A549 (cell line): ENCODE data around the gene SEPTIN11. TPM values are rescaled to one million over a fixed set of nuclear protein-coding genes. Genes with fewer than 3 reads are reported as not detected.

Experiments used
- ATAC-seq, 2 experiments: fragments of 200-7000 bp in 1 of 2; fragments of >200 bp in 1 of 2; cut with Nextera tagmentation in 1 of 2; cut with Tn5 transposase in 1 of 2; 3 replicates each; pipeline versions ENCODE4 v1.8.0 to v1.9.1; 2018 to 2020; ENCODE audit warnings: mild to moderate bottlenecking in 1 of 2, moderate library complexity in 1 of 2
- CTCF ChIA-PET: fragments of 300-600 bp; sonication (Branson Sonifier 250); formaldehyde crosslinking; extraction: SDS; loops from one replicate; lab custom pipeline; 2021; ENCODE audit warnings: antibody characterized with exemption, inconsistent platforms; lab: Yijun Ruan, JAX
- POLR2A ChIA-PET: fragments of 350-600 bp; formaldehyde crosslinking; extraction: SDS; loops from one replicate; lab custom pipeline; 2021; ENCODE audit warnings: antibody characterized with exemption, inconsistent platforms; lab: Yijun Ruan, JAX
- DNase-seq, 2 experiments: peaks; one replicate each; pipeline versions ENCODE4 v3.0.0 to v3.0.0-alpha.2; 2011 to 2016; ENCODE audit warnings: low read depth in 1 of 2, low spot score in 1 of 2
- FAIRE-seq: peaks from 2 replicates; lab custom pipeline; 2011; peaks lifted over from hg19 to GRCh38; lab: Jason Lieb, UNC
- H3K27ac ChIP-seq, 2 experiments: fragments of >200 bp; sonication (Bioruptor Twin); formaldehyde crosslinking; 3 replicates each; pipeline ENCODE4 v1.5.1; 2016 to 2017
- H3K4me1 ChIP-seq: fragments of >200 bp; sonication (Bioruptor Twin); formaldehyde crosslinking; 3 replicates; pipeline ENCODE4 v1.6.1; 2016
- H3K4me2 ChIP-seq: fragments of >200 bp; sonication (Bioruptor Twin); formaldehyde crosslinking; 3 replicates; pipeline ENCODE4 v1.6.1; 2016
- H3K4me3 ChIP-seq: fragments of >200 bp; sonication (Bioruptor Twin); formaldehyde crosslinking; 3 replicates; pipeline ENCODE4 v1.5.1; 2016
- H3K9me3 ChIP-seq: fragments of >200 bp; sonication (Bioruptor Twin); formaldehyde crosslinking; 3 replicates; pipeline ENCODE4 v1.6.1; 2016
- BHLHE40 ChIP-seq: IDR thresholded peaks from 2 replicates; pipeline ENCODE4 v1.6.1; 2012; ENCODE audit warnings: low read depth, low read length, inconsistent platforms
- CHD2 ChIP-seq: fragments of 150-350 bp; IDR thresholded peaks from 2 replicates; pipeline ENCODE4 v1.6.1; 2014; ENCODE audit warnings: low read length; ENCODE audit not compliant: partially characterized antibody
- CHD4 ChIP-seq: fragments of 200-600 bp; sonication (generic); IDR thresholded peaks from 2 replicates; pipeline ENCODE4 v1.6.1; 2016; ENCODE audit warnings: antibody characterized with exemption, mild to moderate bottlenecking, borderline replicate concordance
- CTCF ChIP-seq: fragments of >200 bp; sonication (Bioruptor Twin); formaldehyde crosslinking; IDR thresholded peaks from 3 replicates; pipeline ENCODE4 v1.5.1; 2016
- EHF ChIP-seq: fragments of 250-450 bp; sonication (Bioruptor Pico); IDR thresholded peaks from 2 replicates; pipeline ENCODE4 v1.5.0; 2020; ENCODE audit warnings: mild to moderate bottlenecking
- FOXS1 ChIP-seq: fragments of 250-450 bp; sonication (Bioruptor Pico); IDR thresholded peaks from 2 replicates; pipeline ENCODE4 v1.5.0; 2020; ENCODE audit warnings: mild to moderate bottlenecking, moderate library complexity
- GATA3 ChIP-seq: IDR thresholded peaks from 2 replicates; pipeline ENCODE4 v1.6.1; 2012; ENCODE audit warnings: borderline replicate concordance
- HOXB13 ChIP-seq: fragments of 250-450 bp; sonication (Bioruptor Pico); IDR thresholded peaks from 2 replicates; pipeline ENCODE4 v1.5.0; 2020; ENCODE audit warnings: low read depth, mild to moderate bottlenecking, moderate library complexity
- JUN ChIP-seq, 2 experiments: fragments of >200 bp; sonication (Bioruptor Twin); formaldehyde crosslinking; IDR thresholded peaks; 2 replicates in 1 of 2; 3 replicates in 1 of 2; pipeline ENCODE4 v1.6.1; 2016 to 2017
- MYC ChIP-seq: IDR thresholded peaks from 2 replicates; pipeline ENCODE4 v1.6.1; 2012; ENCODE audit warnings: mild to moderate bottlenecking, inconsistent platforms, low read length, improper control_type of control experiment, borderline replicate concordance
- PBX3 ChIP-seq: IDR thresholded peaks from 2 replicates; pipeline ENCODE4 v1.6.1; 2012
- PHF8 ChIP-seq: fragments of 200-600 bp; sonication (generic); IDR thresholded peaks from 2 replicates; pipeline ENCODE4 v1.6.1; 2016; ENCODE audit warnings: low read depth, mild to moderate bottlenecking, antibody characterized with exemption, moderate library complexity, borderline replicate concordance
- RCOR1 ChIP-seq: fragments of 150-350 bp; IDR thresholded peaks from 2 replicates; pipeline ENCODE4 v1.6.1; 2014; ENCODE audit warnings: antibody characterized with exemption, low read length, low read depth
- RFX5 ChIP-seq: fragments of 450-650 bp; IDR thresholded peaks from 2 replicates; pipeline ENCODE4 v1.7.1; 2014; ENCODE audit warnings: antibody characterized with exemption, mild to moderate bottlenecking, moderate library complexity
- RNF2 ChIP-seq: fragments of 200-600 bp; sonication (generic); IDR thresholded peaks from 2 replicates; pipeline ENCODE4 v1.6.1; 2016; ENCODE audit warnings: low read depth, mild to moderate bottlenecking, antibody characterized with exemption, moderate library complexity, borderline replicate concordance
- SMC3 ChIP-seq: fragments of >200 bp; sonication (Bioruptor Twin); formaldehyde crosslinking; IDR thresholded peaks from 3 replicates; pipeline ENCODE4 v1.6.1; 2018; ENCODE audit warnings: inconsistent platforms
- SREBF2 ChIP-seq: fragments of 450-650 bp; IDR thresholded peaks from 2 replicates; pipeline ENCODE4 v1.6.1; 2014; ENCODE audit warnings: mild to moderate bottlenecking, moderate library complexity
- TFCP2L1 ChIP-seq: fragments of 250-450 bp; sonication (Bioruptor Pico); IDR thresholded peaks from 2 replicates; pipeline ENCODE4 v1.5.0; 2021; ENCODE audit warnings: mild to moderate bottlenecking
- ZNF302 ChIP-seq: fragments of 250-450 bp; sonication (Bioruptor Pico); IDR thresholded peaks from 2 replicates; pipeline ENCODE4 v1.9.0; 2021; ENCODE audit warnings: inconsistent platforms, mild to moderate bottlenecking, moderate library complexity
- WGBS: methylation state at CpG from one replicate; pipeline ENCODE4 v1.1.6; 2017; ENCODE audit errors: missing lambda C conversion rate; 5-methylcytosine and 5-hydroxymethylcytosine counted together
- polyA plus RNA-seq, 4 experiments: library from polyadenylated mRNA; depleted of rRNA in 3 of 4; stranded (reverse); fragments of >200 nt; fragmentation: RNase III in 1 of 4; extraction: RNeasy Plus Mini Kit Qiagen cat#74134 plus additional on column Dnase treatment in 1 of 4; gene quantifications; 2 replicates in 3 of 4; 3 replicates in 1 of 4; pipeline ENCODE4 v1.2.3, GENCODE V29; 2011 to 2017
- TF ChIP-seq, protein P1 (sequence below): fragments of 150-350 bp; IDR thresholded peaks from 2 replicates; pipeline ENCODE4 v1.6.1; 2014; ENCODE audit warnings: low read depth, mild to moderate bottlenecking, low read length

SEPTIN11 gene
- polyA plus RNA-seq, 2 of the 4 experiments (the other 2 are of a cell fraction): 40.2 to 69.5 TPM

DNA sequence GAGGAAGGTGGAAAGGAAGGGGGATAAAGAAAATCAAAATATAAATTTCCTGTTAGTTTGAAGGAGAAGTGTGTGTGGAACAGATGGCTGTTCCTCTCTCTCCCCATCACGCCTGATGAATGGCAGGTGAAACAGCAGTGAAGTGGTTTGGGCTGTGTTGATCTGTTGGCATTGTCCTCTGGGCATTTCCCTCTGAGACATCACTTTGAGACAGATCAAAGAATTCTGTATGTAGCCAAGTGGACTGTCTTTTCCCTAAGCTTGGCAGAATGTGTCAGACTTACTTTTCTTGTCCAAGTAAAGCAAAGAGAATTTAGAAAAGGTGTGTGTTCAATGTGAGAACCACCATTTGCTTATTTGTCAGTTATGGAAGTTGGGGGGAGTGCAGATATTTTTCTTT, 47.5 kb downstream of the SEPTIN11 start:
- H3K4me1 ChIP-seq: no peaks in the 10 kb centered on the region
- H3K27ac ChIP-seq: no peak overlapping the region
- ChIA-PET POLR2A (no interaction called here), CTCF (interaction anchor here (0.7 to 1.3 kb wide), 2 partner anchors 48 to 192 kb away, joined by 3 to 6 read pairs; no protein-coding TSS in a partner anchor)
- 90% methylated on average over 1 of the region's 1 CpG for WGBS
- DNase-seq: no peak
- no peaks in the 10 kb centered on the region for H3K9me3 ChIP-seq
- ATAC-seq: no peak
- TF ChIP-seq ZNF302 (CRISPR knock-in tag) (no peak), PBX3 (no peak), GATA3 (no peak), PHF8 (no peak), BHLHE40 (no peak), CHD4 (no peak)
- TF ChIP-seq, protein P1, sequence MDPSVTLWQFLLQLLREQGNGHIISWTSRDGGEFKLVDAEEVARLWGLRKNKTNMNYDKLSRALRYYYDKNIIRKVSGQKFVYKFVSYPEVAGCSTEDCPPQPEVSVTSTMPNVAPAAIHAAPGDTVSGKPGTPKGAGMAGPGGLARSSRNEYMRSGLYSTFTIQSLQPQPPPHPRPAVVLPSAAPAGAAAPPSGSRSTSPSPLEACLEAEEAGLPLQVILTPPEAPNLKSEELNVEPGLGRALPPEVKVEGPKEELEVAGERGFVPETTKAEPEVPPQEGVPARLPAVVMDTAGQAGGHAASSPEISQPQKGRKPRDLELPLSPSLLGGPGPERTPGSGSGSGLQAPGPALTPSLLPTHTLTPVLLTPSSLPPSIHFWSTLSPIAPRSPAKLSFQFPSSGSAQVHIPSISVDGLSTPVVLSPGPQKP: no peak
- no peak overlapping the region for H3K4me2 ChIP-seq
- no peak overlapping the region for H3K4me3 ChIP-seq
- no peak for FAIRE-seq

- WGBS: 95% methylated on average over 5 of the region's 5 CpGs
These were observed 48.0 kb downstream of the SEPTIN11 start for GRCh38 chr4:76997532-76997931.

More at GRCh38 chr4:76997532-76997931, 48.0 kb downstream of the SEPTIN11 start:
- CTCF ChIA-PET: no interaction called here
- Histone ChIP-seq H3K4me1 (no peaks in the 10 kb centered on the region), H3K27ac (no peak overlapping the region), H3K9me3 (no peaks in the 10 kb centered on the region), H3K4me3 (no peak overlapping the region), H3K4me2 (no peak overlapping the region)
- ATAC-seq: no peak
- no peak for DNase-seq
- no peak for FAIRE-seq
- TF ChIP-seq TFCP2L1 (CRISPR knock-in tag): no peak
- no peak for TF ChIP-seq RFX5
- no peak for TF ChIP-seq MYC
- TF ChIP-seq HOXB13 (CRISPR knock-in tag): no peak
- no peak for TF ChIP-seq RCOR1
- no peak for TF ChIP-seq PBX3
- no peak for TF ChIP-seq CTCF
- no peak for TF ChIP-seq CHD2
- TF ChIP-seq ZNF302 (CRISPR knock-in tag): no peak
- TF ChIP-seq EHF (CRISPR knock-in tag): no peak
- TF ChIP-seq JUN (IDR thresholded peaks at IDR 0.05): no peak
- TF ChIP-seq SREBF2: no peak
- TF ChIP-seq RNF2: no peak
- no peak for TF ChIP-seq SMC3
- no peak for TF ChIP-seq FOXS1
- POLR2A ChIA-PET: no interaction called here
